Testis (tissue), 3 donors: Measurements from ENCODE around the gene IMMP2L. TPM values are rescaled to one million over a fixed set of nuclear protein-coding genes. Genes with fewer than 3 reads are reported as not detected.

ENCODE experiments used
- DNase-seq: peaks from one replicate; pipeline ENCODE4 v3.0.0-alpha.2; 2019
- H3K27ac ChIP-seq, 2 donors: fragments of 200-600 bp; sonication (generic); one replicate each; pipeline ENCODE4 v1.5.1; 2019
- H3K27me3 ChIP-seq: fragments of 200-600 bp; sonication (generic); one replicate; pipeline ENCODE4 v1.5.1; 2019
- H3K36me3 ChIP-seq: fragments of 200-600 bp; sonication (generic); one replicate; pipeline ENCODE4 v1.5.1; 2017; ENCODE audit warnings: low read depth; ENCODE audit errors: missing control alignments
- H3K4me1 ChIP-seq: fragments of 200-600 bp; sonication (generic); one replicate; pipeline ENCODE4 v1.5.1; 2019
- H3K4me3 ChIP-seq, 2 donors: fragments of 200-600 bp; sonication (generic); one replicate each; pipeline ENCODE4 v1.5.1; 2017 to 2019
- H3K9me3 ChIP-seq: fragments of 200-600 bp; sonication (generic); one replicate; pipeline ENCODE4 v1.5.1; 2017
- CTCF ChIP-seq, 3 experiments: fragments of 450-650 bp in 2 of 3; fragments of 200-600 bp in 1 of 3; sonication (generic) in 1 of 3; IDR thresholded peaks; one replicate each; pipeline ENCODE4 v1.5.1; 2016 to 2019; ENCODE audit warnings: antibody characterized with exemption in 3 of 3, mild to moderate bottlenecking in 2 of 3, moderate library complexity in 1 of 3
- POLR2A ChIP-seq: fragments of 450-650 bp; IDR thresholded peaks from one replicate; pipeline ENCODE4 v1.6.1; 2017; ENCODE audit warnings: antibody characterized with exemption, mild to moderate bottlenecking, moderate library complexity
- WGBS, 2 donors: methylation state at CpG; one replicate each; pipeline ENCODE4 v1.1.5; 2018; 5-methylcytosine and 5-hydroxymethylcytosine counted together
- intact Hi-C: fragments of 100-400 bp; cut with DNase I; formaldehyde crosslinking; loops from one replicate; pipeline ENCODE4 v1.15.1; 2023; ENCODE audit warnings: low total_unique reads
- polyA plus RNA-seq: library from polyadenylated mRNA; stranded (reverse); fragments of 350-450 nt; fragmentation: Illumina TruSeq; extraction: RNeasy Lipid Tissue Mini Kit (QIAGEN cat#74804); gene quantifications from one replicate; pipeline ENCODE4 v1.2.3, GENCODE V29; 2014; ENCODE audit warnings: low read depth, low replicate concordance; ENCODE audit not compliant: insufficient read depth
- total RNA-seq, 2 donors: library from RNA; depleted of rRNA; stranded (reverse); fragments of >200 nt; gene quantifications; one replicate each; pipeline ENCODE4 v1.2.3, GENCODE V29; 2016

Gene IMMP2L
- total and polyA plus RNA-seq, 3 donors from 2014 or later: 10.7 to 12.4 (median 11.2) TPM

GRCh38 chr7:111568870-111569462, 6.7 kb upstream of the IMMP2L start:
- H3K27me3 ChIP-seq: no peaks in the 10 kb centered on the region
- H3K4me1 ChIP-seq: no peaks in the 10 kb centered on the region
- WGBS, 2 donors: 92 to 100% methylated on average over 1 of the region's 1 CpG
- intact Hi-C loops: no loop called here
- no peaks in the 10 kb centered on the region for H3K36me3 ChIP-seq
- TF ChIP-seq POLR2A (no peak), CTCF (IDR thresholded peaks at IDR 0.05) (no peak)
- no peak for DNase-seq
- H3K27ac ChIP-seq: no peak overlapping the region
- H3K9me3 ChIP-seq: no peaks in the 10 kb centered on the region
- no peak overlapping the region for H3K4me3 ChIP-seq

GRCh38 chr7:111568419-111568818, 6.1 kb upstream of the IMMP2L start:
- Histone ChIP-seq H3K36me3 (no peaks in the 10 kb centered on the region), H3K4me3 (no peak overlapping the region), H3K27me3 (no peaks in the 10 kb centered on the region), H3K27ac (no peak overlapping the region), H3K4me1 (no peaks in the 10 kb centered on the region), H3K9me3 (no peaks in the 10 kb centered on the region)
- intact Hi-C loops: no loop called here
- TF ChIP-seq POLR2A: no peak
- TF ChIP-seq CTCF (IDR thresholded peaks at IDR 0.05): no peak
- DNase-seq: no peak

GRCh38 chr7:111564078-111564477, 1.8 kb upstream of the IMMP2L start:
- TF ChIP-seq CTCF (IDR thresholded peaks at IDR 0.05) (no peak), POLR2A (no peak)
- Histone ChIP-seq H3K4me1 (peaks cover 9% of the 10 kb centered on the region), H3K27ac (no peak overlapping the region), H3K27me3 (no peaks in the 10 kb centered on the region), H3K9me3 (no peaks in the 10 kb centered on the region), H3K36me3 (no peaks in the 10 kb centered on the region), H3K4me3 (no peak overlapping the region)
- intact Hi-C loops: no loop called here
- no peak for DNase-seq
- WGBS, 2 donors: 0 to 8% methylated on average over 1 of the region's 1 CpG

GRCh38 chr7:111561654-111561903, 713 bp downstream of the IMMP2L start:
- Histone ChIP-seq H3K27me3 (no peaks in the 10 kb centered on the region), H3K27ac (peak overlapping the region; percentile 92 to 94), H3K9me3 (no peaks in the 10 kb centered on the region), H3K4me3 (peak overlapping the region; percentile 83 to 90), H3K4me1 (peaks cover 9% of the 10 kb centered on the region), H3K36me3 (no peaks in the 10 kb centered on the region)
- intact Hi-C loops: no loop called here
- peak; percentile 28 for DNase-seq
- TF ChIP-seq CTCF (IDR thresholded peaks at IDR 0.05) (no peak), POLR2A (no peak)
- WGBS, 2 donors: 4 to 9% methylated on average over 7 of the region's 7 CpGs
